GM21526 (cell line): Measurements from ENCODE around the gene OR4F15.
"Not testable (repeated sequence)": the region's sequence is repeated elsewhere in the genome, so short reads cannot be mapped to it uniquely, and the experiment has no call there.

ENCODE experiments used
- ATAC-seq: cut with Tn5 transposase; IDR thresholded peaks from one replicate; pipeline ENCODE4 v1.9.1; 2021; ENCODE audit warnings: moderate library complexity; ENCODE audit not compliant: unreplicated experiment, low FRiP score

Gene OR4F15

GRCh38 chr15:101811902-101812301 lies at the start of gene OR4F15:
TSS of gene OR4F15 (plus strand) at chr15:101812202. CDS start at chr15:101818187, 5,985 bp downstream.
- no peak for ATAC-seq

GRCh38 chr15:101764669-101765339 lies 47.2 kb upstream of the OR4F15 start:
- not testable (repeated sequence) for ATAC-seq

GRCh38 chr15:101765340-101765671 lies 46.7 kb upstream of the OR4F15 start:
- not testable (repeated sequence) for ATAC-seq

- ATAC-seq: no peak
Observed at GRCh38 chr15:101765772-101766456, 46.1 kb upstream of the OR4F15 start.

GRCh38 chr15:101767083-101767640 lies 44.8 kb upstream of the OR4F15 start:
- ATAC-seq: not testable (repeated sequence)

GRCh38 chr15:101772921-101773320 lies 39.1 kb upstream of the OR4F15 start:
- ATAC-seq: no peak

- no peak for ATAC-seq
Observed at GRCh38 chr15:101773496-101774100, 38.4 kb upstream of the OR4F15 start.

GRCh38 chr15:101775136-101775535 lies 36.9 kb upstream of the OR4F15 start:
- ATAC-seq: no peak

- ATAC-seq: not testable (repeated sequence)
Observed at GRCh38 chr15:101778576-101778975, 33.4 kb upstream of the OR4F15 start.

- ATAC-seq: not testable (repeated sequence)
Observed at GRCh38 chr15:101780225-101780624, 31.8 kb upstream of the OR4F15 start.

- ATAC-seq: no peak
Observed at GRCh38 chr15:101781928-101782327, 30.1 kb upstream of the OR4F15 start.

- no peak for ATAC-seq
Observed at GRCh38 chr15:101784644-101785043, 27.4 kb upstream of the OR4F15 start.

GRCh38 chr15:101786422-101786821 lies 25.6 kb upstream of the OR4F15 start:
- not testable (repeated sequence) for ATAC-seq

GRCh38 chr15:101788001-101788400 lies 24.0 kb upstream of the OR4F15 start:
- ATAC-seq: not testable (repeated sequence)

GRCh38 chr15:101788503-101789269 lies 23.3 kb upstream of the OR4F15 start:
- not testable (repeated sequence) for ATAC-seq

GRCh38 chr15:101790748-101791147 lies 21.3 kb upstream of the OR4F15 start:
- ATAC-seq: not testable (repeated sequence)

GRCh38 chr15:101793981-101794380 lies 18.0 kb upstream of the OR4F15 start:
- ATAC-seq: not testable (repeated sequence)

GRCh38 chr15:101795455-101795854 lies 16.5 kb upstream of the OR4F15 start:
- no peak for ATAC-seq

- ATAC-seq: no peak
Observed at GRCh38 chr15:101799665-101800064, 12.3 kb upstream of the OR4F15 start.

GRCh38 chr15:101801048-101801447 lies 11.0 kb upstream of the OR4F15 start:
- no peak for ATAC-seq

GRCh38 chr15:101803209-101803608 lies 8.8 kb upstream of the OR4F15 start, which contains the start of gene OR4F6:
TSS of gene OR4F6 (plus strand) at chr15:101803509. CDS start at chr15:101805720, 2,211 bp downstream.
- no peak for ATAC-seq
